NCI-H526 treated with DMSO at 0.1 percent for 48 hours (cell line): Measurements from ENCODE around the gene CACTIN.

Experiments used
- DNase-seq: peaks from one replicate; lab custom pipeline; 2025; lab: John Stamatoyannopoulos, UW

CACTIN gene

DNA sequence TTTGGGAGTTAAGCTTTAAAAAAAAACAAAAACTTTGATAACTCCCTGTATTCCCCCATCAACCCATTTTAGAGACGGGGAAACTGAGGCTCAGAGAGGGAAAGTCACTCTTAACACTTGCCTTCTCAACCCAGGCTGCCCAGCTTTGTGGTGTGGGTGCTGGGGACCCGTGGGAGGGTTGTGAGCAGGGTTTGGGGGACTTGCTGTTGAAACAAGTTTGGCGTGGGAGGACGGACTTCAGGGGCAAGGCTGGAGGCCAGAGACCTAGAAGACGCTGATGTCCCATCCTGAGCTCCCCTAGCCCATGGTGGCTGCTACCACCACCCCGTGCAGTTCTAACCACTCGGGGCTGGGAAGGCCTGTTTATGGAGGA lies 747 bp upstream of the CACTIN start:
- no peak for DNase-seq

- DNase-seq = no peak
Measured at GRCh38 chr19:3625996-3626472, 556 bp downstream of the CACTIN start.

DNA sequence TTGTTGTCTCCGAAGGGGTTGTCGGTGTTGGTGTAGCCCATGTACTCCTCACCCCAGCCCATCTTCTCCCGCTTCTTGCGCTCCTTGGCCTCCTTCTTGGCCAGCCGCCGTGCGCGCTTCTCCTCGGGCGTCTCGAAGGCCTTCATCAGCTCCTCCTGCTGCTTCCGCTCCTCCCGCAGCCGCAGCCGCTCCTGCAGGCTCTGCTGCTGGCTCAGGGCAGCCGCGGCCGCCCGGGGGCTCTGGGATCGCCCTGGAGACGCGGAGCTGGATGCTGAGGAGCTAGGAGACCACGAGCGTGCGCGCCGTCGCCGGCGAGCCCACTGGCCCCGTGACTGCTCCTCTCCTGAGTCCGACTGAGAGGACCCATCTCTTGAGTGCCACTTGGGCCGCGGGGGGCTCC lies 2.9 kb downstream of the CACTIN start:
- DNase-seq = no peak

- DNase-seq = no peak
Measured at GRCh38 chr19:3622224-3622623, 4.4 kb downstream of the CACTIN start.

- no peak for DNase-seq
Measured at GRCh38 chr19:3621689-3622088, 4.9 kb downstream of the CACTIN start.

DNA sequence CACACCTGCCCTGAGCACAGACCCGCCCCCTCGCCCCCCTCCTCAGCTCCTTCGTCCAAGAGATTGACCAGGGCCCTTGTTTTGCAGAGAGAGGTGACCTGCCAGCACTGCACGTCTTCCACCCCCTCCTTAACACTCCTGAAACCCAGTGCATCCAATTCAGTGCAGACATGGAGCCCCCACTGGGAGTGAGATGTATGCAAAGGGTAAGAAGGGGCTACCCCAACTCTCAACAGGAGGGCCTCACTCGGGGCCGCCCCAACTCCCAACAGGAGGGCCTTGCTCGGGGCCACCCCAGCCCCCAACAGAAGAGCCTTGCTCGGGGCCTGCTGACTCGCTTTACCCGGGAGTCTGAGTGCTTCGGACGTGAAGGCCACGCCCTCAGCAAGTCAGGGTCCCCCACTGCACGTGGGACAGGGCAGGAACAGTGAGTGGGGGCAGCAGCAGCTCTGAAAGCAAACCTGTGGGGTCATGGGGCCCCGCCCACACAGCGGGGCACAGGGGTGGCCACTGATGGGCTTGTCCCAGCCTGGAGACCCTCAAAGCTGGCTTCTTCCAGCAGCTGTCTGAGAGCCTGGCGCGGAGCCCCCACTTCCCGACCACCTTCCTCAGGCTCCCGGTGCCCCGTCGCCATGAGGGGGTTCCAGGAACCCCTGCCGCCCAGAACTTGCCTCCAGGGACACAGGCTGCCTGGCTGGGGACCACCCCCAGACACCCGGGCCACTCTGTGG lies 5.6 kb downstream of the CACTIN start:
- DNase-seq = no peak

GRCh38 chr19:3620145-3620816 lies 6.3 kb downstream of the CACTIN start:
- DNase-seq = no peak

- DNase-seq = no peak
Measured at GRCh38 chr19:3619631-3620012, 7.0 kb downstream of the CACTIN start.

DNA sequence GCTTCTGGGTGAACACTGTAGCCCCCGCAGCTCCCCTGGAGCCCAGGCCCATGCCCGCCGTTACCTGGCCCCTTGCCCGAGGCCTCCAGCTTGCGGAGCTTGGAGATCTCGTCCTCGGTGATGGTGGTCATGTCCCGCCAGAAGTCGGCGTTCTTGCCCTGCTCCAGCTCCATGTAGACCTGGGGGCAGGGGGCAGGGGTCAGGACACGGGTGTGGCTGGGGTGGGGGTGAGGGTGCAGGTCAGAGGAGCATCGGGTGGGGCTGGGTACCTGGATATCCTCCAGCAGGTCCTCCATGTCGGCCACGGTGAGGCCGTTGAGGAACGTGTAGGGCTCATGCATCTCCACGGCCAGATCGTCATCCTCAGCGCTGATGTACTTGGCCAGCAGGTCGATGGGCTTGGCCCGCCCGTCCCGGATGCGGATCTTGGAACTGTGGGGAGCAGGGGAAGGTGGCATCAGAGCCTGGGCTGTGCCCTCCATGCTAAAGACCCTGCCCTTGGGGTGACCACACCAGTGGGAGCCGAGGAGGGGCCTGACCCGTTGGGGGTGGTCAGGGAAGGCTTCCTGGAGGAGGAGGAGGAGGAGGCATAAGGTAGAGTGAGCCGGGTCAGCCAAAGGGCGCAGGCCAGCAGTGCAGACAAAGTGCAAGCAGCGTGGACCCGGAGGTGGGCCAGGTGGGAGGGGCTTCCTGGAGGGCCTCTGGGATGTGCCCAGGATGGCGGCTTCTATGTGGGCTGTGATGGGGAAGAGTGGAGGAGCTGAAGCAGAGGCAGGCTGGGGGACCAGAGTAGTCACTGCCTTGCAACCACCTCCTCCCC lies 7.6 kb downstream of the CACTIN start:
- no peak for DNase-seq

- no peak for DNase-seq
Measured at GRCh38 chr19:3618144-3618810, 8.3 kb downstream of the CACTIN start.

- no peak for DNase-seq
Measured at GRCh38 chr19:3617463-3617862, 9.1 kb downstream of the CACTIN start.

DNA sequence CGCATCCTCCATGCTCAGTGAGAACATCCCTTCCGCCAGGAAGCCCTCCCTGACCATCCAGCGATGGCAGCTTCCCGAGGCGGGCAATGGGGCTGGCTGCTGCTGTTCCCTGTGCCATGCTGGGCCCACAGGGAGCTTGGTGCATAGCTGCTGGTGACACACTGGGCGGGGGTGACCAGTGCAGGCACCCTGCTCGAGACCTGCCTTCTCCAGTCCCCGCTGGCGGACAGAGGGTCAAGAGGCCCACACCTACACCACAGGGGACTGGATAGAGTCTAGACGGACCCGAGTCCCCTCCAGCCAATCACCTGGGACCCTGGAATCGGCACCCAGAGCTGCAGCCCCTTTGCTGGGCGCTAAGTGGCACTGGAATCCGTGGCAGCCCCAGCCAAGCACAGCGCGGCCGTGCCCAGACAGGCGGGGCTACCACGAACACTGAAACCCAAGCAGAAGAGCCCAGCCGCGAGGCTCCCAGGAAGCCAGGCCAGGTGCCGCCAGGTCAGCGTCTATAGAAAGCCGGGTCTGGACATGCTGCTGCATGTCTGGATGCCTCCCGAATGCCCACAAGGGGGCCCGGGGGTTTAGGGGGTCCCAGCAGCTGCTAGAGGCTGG lies 11.0 kb downstream of the CACTIN start:
- DNase-seq = no peak

GRCh38 chr19:3614858-3615505 lies 11.6 kb downstream of the CACTIN start:
- DNase-seq = no peak

DNA sequence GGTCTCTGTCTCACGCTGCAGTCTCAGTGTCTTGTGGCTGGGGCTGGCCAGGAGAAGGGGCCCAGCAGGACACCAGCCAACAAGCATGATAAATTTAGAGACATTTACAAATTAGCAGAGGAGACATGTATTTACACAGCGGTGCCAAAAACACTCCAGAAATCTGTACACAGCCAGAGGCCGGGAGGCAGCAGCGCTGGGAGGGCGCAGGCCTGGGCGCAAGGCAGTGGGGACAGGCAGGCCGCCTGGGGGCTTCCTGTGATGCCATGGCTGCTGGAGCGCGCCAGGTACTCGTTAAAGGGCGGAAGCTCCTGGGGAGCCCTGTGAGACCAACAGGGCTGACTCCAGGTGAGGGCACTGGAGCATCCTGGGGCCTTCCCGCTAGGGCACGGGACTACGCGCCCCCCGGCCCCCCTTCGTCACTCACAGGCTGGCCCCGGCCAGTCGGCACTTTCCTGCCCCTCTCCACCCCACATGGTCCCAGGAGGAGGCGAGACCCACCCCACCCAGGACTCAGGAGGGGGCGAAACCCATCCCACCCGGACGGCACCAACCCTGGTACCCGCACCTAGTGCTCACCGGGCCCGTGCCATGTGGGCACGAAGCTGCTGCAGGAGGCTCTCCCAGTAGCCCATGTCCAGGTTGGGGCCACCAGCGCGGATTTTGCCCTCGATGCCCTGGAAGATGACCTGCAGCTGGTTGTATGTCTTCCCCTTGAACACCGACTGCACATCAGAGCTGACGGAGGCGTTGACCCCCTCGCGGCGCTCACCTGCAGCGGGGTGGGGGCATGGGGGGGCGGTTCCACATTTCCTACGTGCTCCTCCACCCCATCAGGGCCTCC lies 12.6 kb downstream of the CACTIN start:
- DNase-seq = no peak

- no peak for DNase-seq
Measured at GRCh38 chr19:3612901-3613741, 13.5 kb downstream of the CACTIN start.

DNA sequence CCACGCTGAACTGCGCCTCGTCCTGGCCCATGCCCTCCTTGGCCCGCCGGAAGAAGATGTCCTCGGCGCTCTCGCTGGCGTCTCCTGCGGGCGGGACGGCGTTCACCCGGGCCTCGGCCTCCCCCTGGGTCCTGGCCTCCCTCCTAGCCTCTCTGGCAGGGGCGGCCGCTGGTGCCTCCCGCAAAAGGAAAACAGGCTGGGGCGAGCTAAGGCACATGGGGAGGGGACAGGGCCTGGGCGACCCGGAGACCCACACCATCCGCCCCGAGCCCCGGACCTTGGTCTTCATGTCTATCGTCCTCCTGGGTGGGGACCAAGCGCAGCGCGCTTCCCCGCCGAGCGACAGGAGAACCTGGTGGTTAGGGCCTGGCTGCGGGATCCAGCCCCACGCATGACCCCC lies 14.3 kb downstream of the CACTIN start:
- no peak for DNase-seq

DNA sequence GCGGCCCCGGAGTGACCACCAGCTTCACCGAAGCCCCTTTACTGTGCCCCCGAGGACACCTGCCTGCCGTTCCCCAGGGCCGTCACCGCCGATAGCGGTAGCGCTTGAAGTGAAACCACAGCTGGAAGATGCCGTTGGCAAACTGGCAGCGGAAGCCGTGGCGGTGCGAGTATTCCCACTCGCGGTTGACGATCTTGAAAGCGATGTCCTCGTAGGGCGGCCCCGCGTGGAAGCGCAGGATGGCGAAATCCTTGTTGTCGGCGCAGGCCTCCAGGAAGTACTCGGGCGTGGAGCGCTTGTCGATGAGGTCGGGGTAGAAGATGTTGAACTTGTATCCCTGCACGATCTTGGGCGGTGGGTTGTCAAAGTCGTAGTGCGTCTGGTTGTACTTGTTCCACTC lies 14.7 kb downstream of the CACTIN start:
- DNase-seq = no peak

- no peak for DNase-seq
Measured at GRCh38 chr19:3610745-3611717, 15.6 kb downstream of the CACTIN start.
